ENCODE data around the gene KDF1.
"Not testable (repeated sequence)": the region's sequence is repeated elsewhere in the genome, so short reads cannot be mapped to it uniquely, and the experiment has no call there.

Gene KDF1

DNA sequence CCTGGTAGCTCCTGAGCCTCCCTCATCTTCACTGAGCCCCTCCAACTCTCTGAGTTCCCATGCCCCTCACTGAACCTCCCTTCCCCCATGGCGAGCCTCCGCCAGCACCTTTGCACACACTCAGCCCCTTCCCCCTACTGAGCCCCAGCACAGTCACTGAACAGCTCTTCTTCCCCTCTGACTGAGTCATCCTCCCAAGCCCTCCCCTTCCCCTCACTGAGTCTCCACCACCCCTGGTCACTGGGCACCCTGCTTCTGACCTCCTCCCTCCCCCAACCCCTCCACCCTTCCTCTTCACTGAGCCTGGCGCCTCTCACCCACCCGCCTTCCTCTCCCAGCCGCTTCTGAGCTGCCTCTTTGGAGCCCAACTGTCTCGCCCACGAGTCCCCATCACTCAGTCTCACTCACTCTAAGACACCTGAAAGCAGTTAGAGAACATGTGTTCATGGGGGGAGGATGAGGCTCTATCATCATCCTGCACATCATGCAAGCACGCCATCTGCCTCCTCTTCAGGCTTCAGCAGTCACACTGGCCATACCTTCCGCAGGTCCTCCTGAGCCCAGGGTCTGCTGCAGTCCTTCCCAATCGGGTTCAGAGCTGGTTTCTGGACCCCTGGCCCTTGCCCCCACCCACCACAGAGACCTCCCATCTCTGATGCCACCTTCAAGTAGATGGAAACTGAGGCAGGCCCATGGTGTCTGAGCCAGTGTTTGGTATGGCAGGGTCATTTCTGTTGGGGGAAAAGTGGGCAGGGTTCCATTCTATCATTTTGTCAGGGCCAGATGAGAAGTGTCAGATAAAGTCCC lies 31.2 kb upstream of the KDF1 start:
- no peak for DNase-seq (ENCODE audit: low read depth)
- TF ChIP-seq, protein P1, sequence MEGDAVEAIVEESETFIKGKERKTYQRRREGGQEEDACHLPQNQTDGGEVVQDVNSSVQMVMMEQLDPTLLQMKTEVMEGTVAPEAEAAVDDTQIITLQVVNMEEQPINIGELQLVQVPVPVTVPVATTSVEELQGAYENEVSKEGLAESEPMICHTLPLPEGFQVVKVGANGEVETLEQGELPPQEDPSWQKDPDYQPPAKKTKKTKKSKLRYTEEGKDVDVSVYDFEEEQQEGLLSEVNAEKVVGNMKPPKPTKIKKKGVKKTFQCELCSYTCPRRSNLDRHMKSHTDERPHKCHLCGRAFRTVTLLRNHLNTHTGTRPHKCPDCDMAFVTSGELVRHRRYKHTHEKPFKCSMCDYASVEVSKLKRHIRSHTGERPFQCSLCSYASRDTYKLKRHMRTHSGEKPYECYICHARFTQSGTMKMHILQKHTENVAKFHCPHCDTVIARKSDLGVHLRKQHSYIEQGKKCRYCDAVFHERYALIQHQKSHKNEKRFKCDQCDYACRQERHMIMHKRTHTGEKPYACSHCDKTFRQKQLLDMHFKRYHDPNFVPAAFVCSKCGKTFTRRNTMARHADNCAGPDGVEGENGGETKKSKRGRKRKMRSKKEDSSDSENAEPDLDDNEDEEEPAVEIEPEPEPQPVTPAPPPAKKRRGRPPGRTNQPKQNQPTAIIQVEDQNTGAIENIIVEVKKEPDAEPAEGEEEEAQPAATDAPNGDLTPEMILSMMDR (IDR thresholded peaks at IDR 0.05; ENCODE audit: low read depth, low read length, missing control alignments), result no peak
- H3K4me3 ChIP-seq (ENCODE audit: low read depth, low read length), result no peak overlapping the region

- DNase-seq (ENCODE audit: low read depth); H3K4me3 ChIP-seq (ENCODE audit: low read depth, low read length): not testable (repeated sequence)
These were observed 29.3 kb upstream of the KDF1 start for GRCh38 chr1:26989403-26990109.

DNA sequence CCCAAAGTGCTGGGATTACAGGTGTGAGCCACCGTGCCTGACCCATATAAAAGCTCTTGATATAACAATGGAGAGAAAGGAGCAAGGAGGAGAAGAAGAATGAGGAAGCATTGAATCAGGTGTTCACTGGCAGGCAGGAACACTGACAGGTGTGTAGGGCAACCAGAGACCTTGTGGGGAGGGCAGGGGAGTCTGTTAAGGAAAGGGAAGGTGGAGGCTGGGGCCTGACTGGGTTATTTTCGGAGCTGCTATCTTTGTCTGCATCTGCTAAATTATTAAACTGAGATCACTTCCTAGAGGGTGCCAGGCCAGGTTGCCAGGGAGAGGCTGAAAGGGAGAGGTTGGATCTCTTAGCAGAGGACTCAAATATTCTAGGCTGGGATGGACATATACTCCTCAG lies 26.4 kb upstream of the KDF1 start:
- DNase-seq (ENCODE audit: low read depth), result no peak
- TF ChIP-seq, protein P1 (IDR thresholded peaks at IDR 0.05; ENCODE audit: low read depth, low read length, missing control alignments), result no peak
- H3K4me3 ChIP-seq (ENCODE audit: low read depth, low read length), result no peak overlapping the region

DNA sequence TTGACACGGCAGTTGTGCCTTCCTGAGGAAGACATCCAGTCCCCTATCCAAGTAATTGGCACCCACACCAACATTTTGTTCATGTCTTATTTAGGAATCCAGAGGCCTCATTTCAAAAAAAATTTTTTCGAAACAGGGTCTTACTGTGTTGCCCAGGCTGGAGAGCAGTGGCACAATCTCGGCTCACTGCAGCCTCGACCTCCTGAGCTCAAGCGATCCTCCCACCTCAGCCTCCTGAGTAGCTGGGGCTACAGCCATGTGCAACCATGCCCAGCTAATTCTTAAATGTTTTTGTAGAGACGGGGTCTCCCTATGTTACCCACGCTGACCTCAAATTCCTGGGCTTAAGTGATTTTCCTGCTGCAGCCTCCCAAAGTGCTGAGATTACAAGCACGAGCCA lies 24.0 kb upstream of the KDF1 start:
- TF ChIP-seq, protein P1 (IDR thresholded peaks at IDR 0.05; ENCODE audit: low read depth, low read length, missing control alignments), result no peak
- no peak overlapping the region for H3K4me3 ChIP-seq (ENCODE audit: low read depth, low read length)
- no peak for DNase-seq (ENCODE audit: low read depth)

- no peak for DNase-seq (ENCODE audit: low read depth)
- H3K4me3 ChIP-seq (ENCODE audit: low read depth, low read length), result no peak overlapping the region
- TF ChIP-seq, protein P1 (IDR thresholded peaks at IDR 0.05; ENCODE audit: low read depth, low read length, missing control alignments), result no peak
These were observed 23.6 kb upstream of the KDF1 start for GRCh38 chr1:26983863-26984262.

DNA sequence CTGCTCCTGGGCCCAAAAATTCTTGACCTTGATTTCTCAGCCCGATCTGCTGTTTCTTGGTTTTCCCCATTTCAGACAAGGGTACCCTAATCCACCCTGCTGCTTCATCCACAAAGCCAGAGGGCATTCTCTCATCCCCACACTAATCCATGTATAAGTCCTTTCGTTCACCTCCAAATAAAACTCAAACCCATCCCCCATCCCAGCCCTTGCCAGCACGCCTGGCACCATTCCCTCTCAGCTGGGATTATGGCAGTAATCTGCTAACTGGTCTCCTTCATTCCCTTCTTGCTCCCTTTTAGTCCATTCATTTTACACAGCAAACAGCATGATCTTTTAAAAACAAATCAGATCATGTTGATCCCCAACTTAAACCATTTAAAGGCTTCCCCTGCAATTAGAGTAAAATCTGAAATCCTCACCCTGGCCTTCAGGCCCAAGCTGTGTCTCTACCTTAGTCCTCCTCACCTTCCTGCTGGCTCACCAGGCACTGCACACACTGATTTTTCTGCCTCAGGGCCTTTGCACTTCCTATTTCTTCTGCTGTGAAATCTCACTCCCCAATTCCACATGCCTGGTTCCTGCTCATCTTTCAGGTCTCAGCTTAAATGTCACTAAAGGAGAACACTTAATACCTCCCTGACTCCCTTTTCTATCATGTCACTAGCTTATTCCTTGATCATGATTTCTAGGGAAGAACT lies 21.0 kb upstream of the KDF1 start:
- TF ChIP-seq, protein P1 (IDR thresholded peaks at IDR 0.05; ENCODE audit: low read depth, low read length, missing control alignments), result no peak
- DNase-seq (ENCODE audit: low read depth), result no peak
- H3K4me3 ChIP-seq (ENCODE audit: low read depth, low read length), result no peak overlapping the region

- H3K4me3 ChIP-seq (ENCODE audit: low read depth, low read length), result no peak overlapping the region
- TF ChIP-seq, protein P1 (IDR thresholded peaks at IDR 0.05; ENCODE audit: low read depth, low read length, missing control alignments), result no peak
- DNase-seq (ENCODE audit: low read depth), result no peak
These were observed 18.6 kb upstream of the KDF1 start for GRCh38 chr1:26978901-26979300.
